H1 (cell line): ENCODE data around the gene CAMK2G.

Experiments used
- CEBPB ChIP-seq: IDR thresholded peaks from 2 replicates; pipeline ENCODE4 v1.6.1; 2012; ENCODE audit warnings: low read depth, low read length
- CTCF ChIP-seq, 3 experiments: IDR thresholded peaks; 1 replicate in 2 of 3; 2 replicates in 1 of 3; pipeline versions ENCODE4 v1.5.1 to v1.6.1; 2011; ENCODE audit warnings: low read length in 3 of 3, mild to moderate bottlenecking in 3 of 3, inconsistent platforms in 2 of 3, low read depth in 1 of 3, moderate library complexity in 1 of 3; ENCODE audit not compliant: insufficient read depth in 1 of 3; ENCODE audit errors: control extremely low read depth in 1 of 3
- EZH2 ChIP-seq: fragments of 200-600 bp; sonication (generic); IDR thresholded peaks from 2 replicates; pipeline ENCODE4 v1.7.1; 2012; ENCODE audit warnings: low read depth, mild to moderate bottlenecking, moderate library complexity, low read length, inconsistent platforms; ENCODE audit not compliant: severe bottlenecking
- FOSL1 ChIP-seq: IDR thresholded peaks from 2 replicates; pipeline ENCODE4 v1.6.1; 2011; ENCODE audit warnings: mild to moderate bottlenecking, low read depth, low read length, moderate library complexity; ENCODE audit not compliant: insufficient read depth
- JUND ChIP-seq: IDR thresholded peaks from 2 replicates; pipeline ENCODE4 v1.6.1; 2011; ENCODE audit warnings: mild to moderate bottlenecking, improper control_type of control experiment, low read length
- POLR2A ChIP-seq, 2 experiments: IDR thresholded peaks; 1 replicate in 1 of 2; 2 replicates in 1 of 2; pipeline ENCODE4 v1.6.1; 2011; ENCODE audit warnings: low read depth in 2 of 2, low read length in 2 of 2, mild to moderate bottlenecking in 2 of 2; ENCODE audit errors: control extremely low read depth in 1 of 2
- POLR2AphosphoS5 ChIP-seq: IDR thresholded peaks from 2 replicates; pipeline ENCODE4 v1.6.1; 2011; ENCODE audit warnings: low read depth, low read length
- RFX5 ChIP-seq: IDR thresholded peaks from 2 replicates; pipeline ENCODE4 v1.6.1; 2011; ENCODE audit warnings: low read depth, low read length, improper control_type of control experiment, borderline replicate concordance
- RXRA ChIP-seq: IDR thresholded peaks from 2 replicates; pipeline ENCODE4 v1.6.1; 2011; ENCODE audit warnings: low read depth, mild to moderate bottlenecking, low read length, moderate library complexity; ENCODE audit not compliant: insufficient read depth
- TAF1 ChIP-seq: IDR thresholded peaks from 2 replicates; pipeline ENCODE4 v1.6.1; 2011; ENCODE audit warnings: mild to moderate bottlenecking, low read depth, low read length
- YY1 ChIP-seq: IDR thresholded peaks from 2 replicates; pipeline ENCODE4 v1.6.1; 2011; ENCODE audit warnings: low read depth, mild to moderate bottlenecking, low read length

DNA sequence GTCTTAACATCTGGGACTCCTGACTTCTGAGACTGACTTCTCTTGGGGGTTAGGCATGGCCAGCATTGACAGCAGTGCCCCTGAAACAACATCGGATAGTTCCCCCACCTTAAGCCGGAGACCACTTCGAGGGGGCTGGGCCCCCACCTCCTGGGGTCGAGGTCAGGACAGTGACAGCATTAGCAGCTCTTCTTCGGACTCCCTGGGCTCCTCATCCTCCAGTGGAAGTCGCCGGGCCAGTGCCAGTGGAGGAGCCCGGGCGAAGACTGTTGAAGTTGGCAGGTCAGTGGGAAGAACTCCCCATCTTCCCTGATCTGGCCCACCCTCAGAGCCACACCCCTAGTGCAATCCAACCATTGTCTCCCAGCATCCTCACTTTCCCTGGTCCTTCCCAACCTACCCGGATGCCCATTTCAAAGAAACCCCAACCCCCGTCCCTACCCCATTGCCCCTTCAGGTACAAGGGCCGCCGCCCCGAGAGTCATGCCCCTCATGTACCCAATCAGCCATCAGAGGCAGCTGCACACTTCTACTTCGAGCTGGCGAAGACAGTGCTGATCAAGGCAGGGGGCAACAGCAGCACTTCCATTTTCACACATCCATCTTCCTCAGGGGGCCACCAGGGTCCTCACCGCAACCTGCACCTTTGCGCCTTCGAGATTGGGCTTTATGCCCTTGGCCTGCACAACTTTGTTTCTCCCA is 76.9 kb downstream of the CAMK2G start:
- TF ChIP-seq CEBPB (no peak), CTCF (IDR thresholded peaks at IDR 0.05; ENCODE audit: control extremely low read depth in 1 of 3, insufficient read depth in 1 of 3, low read depth in 1 of 3, low read length in 3 of 3) (no peak), TAF1 (no peak), RFX5 (no peak), EZH2 (no peak), POLR2A (IDR thresholded peaks at IDR 0.05; ENCODE audit: control extremely low read depth in 1 of 2, low read depth in 2 of 2, low read length in 2 of 2) (no peak), POLR2AphosphoS5 (no peak), JUND (no peak), YY1 (no peak), RXRA (no peak), FOSL1 (no peak)
